PFSK-1 (cell line): ENCODE measurements around the gene CFD.

Source experiments
- FOXP2 ChIP-seq: optimal IDR thresholded peaks from 2 replicates; pipeline ENCODE3; 2011; ENCODE audit warnings: borderline replicate concordance, control low read depth, inconsistent platforms; ENCODE audit not compliant: insufficient read depth; ENCODE audit errors: extremely low read length, extremely low read depth
- POLR2AphosphoS5 ChIP-seq: IDR thresholded peaks from 2 replicates; pipeline ENCODE4 v1.6.1; 2012; ENCODE audit warnings: low read depth, mild to moderate bottlenecking, control low read depth, low read length, moderate library complexity
- SIN3A ChIP-seq: IDR thresholded peaks from 2 replicates; pipeline ENCODE4 v1.6.1; 2012; ENCODE audit warnings: mild to moderate bottlenecking, low read length, moderate library complexity, borderline replicate concordance; ENCODE audit not compliant: insufficient read depth
- TAF1 ChIP-seq: IDR thresholded peaks from 2 replicates; pipeline ENCODE4 v1.6.1; 2012; ENCODE audit warnings: low read length, control low read depth, borderline replicate concordance; ENCODE audit not compliant: insufficient read depth
- TF ChIP-seq, protein P1 (sequence below), 2 experiments: IDR thresholded peaks; 2 replicates each; pipeline versions ENCODE4 v1.6.1 to v1.8.0; 2011 to 2012; ENCODE audit warnings: low read depth in 2 of 2, low read length in 2 of 2, control low read depth in 1 of 2, inconsistent platforms in 1 of 2, mild to moderate bottlenecking in 1 of 2, moderate library complexity in 1 of 2; ENCODE audit not compliant: insufficient read depth in 1 of 2

Gene CFD

DNA sequence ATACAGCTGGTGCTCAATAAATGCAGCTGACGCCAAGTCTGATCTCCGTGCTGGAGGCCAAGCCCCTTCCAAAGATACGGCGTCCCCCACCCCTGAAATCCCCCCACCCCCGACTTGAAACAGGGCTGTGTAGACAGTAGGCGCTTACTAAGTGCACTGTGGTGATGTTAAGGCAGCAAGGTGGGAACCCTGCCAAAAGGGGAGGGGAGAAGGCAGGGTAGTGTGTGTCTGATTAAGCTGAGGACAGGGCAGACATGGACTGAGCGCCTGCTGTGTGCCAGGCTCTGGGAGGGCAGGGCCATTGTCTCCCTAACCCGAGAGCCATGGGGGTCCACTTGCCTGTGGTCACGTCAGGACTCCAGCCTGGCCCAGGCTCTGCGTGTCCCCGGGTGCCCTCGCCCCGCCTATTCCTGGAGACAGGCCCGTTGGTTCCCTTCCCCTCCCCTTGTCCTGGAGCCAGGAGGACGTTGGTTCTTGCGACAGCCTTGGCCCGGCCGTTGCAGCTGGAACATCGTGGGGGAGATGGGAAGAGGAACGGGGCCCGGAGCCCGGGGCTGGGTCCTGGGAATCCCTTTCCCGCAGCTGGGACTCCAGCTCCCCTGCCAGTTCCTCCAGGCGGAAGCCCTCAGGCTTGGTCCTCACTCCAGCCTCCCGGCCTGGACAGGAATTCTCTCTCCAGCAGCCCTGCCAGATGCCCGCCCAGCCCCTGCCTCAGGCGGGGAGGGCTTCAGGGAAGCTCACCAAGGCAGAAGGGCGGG lies 9.1 kb upstream of the CFD start:
- peak; percentile 54 for TF ChIP-seq FOXP2
- no peak for TF ChIP-seq TAF1

DNA sequence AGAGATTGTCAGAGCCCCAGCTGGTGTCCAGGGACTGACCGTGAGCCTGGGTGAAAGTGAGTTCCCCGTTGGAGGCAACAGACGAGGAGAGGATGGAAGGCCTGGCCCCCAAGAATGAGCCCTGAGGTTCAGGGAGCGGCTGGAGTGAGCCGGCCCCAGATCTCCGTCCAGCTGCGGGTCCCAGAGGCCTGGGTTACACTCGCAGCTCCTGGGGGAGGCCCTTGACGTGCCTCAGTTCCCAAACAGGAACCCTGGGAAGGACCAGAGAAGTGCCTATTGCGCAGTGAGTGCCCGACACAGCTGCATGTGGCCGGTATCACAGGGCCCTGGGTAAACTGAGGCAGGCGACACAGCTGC lies 8.5 kb upstream of the CFD start:
- TF ChIP-seq FOXP2 (no peak), SIN3A (no peak), TAF1 (no peak), POLR2AphosphoS5 (no peak)
- TF ChIP-seq, protein P1, sequence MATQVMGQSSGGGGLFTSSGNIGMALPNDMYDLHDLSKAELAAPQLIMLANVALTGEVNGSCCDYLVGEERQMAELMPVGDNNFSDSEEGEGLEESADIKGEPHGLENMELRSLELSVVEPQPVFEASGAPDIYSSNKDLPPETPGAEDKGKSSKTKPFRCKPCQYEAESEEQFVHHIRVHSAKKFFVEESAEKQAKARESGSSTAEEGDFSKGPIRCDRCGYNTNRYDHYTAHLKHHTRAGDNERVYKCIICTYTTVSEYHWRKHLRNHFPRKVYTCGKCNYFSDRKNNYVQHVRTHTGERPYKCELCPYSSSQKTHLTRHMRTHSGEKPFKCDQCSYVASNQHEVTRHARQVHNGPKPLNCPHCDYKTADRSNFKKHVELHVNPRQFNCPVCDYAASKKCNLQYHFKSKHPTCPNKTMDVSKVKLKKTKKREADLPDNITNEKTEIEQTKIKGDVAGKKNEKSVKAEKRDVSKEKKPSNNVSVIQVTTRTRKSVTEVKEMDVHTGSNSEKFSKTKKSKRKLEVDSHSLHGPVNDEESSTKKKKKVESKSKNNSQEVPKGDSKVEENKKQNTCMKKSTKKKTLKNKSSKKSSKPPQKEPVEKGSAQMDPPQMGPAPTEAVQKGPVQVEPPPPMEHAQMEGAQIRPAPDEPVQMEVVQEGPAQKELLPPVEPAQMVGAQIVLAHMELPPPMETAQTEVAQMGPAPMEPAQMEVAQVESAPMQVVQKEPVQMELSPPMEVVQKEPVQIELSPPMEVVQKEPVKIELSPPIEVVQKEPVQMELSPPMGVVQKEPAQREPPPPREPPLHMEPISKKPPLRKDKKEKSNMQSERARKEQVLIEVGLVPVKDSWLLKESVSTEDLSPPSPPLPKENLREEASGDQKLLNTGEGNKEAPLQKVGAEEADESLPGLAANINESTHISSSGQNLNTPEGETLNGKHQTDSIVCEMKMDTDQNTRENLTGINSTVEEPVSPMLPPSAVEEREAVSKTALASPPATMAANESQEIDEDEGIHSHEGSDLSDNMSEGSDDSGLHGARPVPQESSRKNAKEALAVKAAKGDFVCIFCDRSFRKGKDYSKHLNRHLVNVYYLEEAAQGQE (IDR thresholded peaks at IDR 0.05; ENCODE audit: insufficient read depth in 1 of 2, low read depth in 2 of 2, low read length in 2 of 2): no peak

DNA sequence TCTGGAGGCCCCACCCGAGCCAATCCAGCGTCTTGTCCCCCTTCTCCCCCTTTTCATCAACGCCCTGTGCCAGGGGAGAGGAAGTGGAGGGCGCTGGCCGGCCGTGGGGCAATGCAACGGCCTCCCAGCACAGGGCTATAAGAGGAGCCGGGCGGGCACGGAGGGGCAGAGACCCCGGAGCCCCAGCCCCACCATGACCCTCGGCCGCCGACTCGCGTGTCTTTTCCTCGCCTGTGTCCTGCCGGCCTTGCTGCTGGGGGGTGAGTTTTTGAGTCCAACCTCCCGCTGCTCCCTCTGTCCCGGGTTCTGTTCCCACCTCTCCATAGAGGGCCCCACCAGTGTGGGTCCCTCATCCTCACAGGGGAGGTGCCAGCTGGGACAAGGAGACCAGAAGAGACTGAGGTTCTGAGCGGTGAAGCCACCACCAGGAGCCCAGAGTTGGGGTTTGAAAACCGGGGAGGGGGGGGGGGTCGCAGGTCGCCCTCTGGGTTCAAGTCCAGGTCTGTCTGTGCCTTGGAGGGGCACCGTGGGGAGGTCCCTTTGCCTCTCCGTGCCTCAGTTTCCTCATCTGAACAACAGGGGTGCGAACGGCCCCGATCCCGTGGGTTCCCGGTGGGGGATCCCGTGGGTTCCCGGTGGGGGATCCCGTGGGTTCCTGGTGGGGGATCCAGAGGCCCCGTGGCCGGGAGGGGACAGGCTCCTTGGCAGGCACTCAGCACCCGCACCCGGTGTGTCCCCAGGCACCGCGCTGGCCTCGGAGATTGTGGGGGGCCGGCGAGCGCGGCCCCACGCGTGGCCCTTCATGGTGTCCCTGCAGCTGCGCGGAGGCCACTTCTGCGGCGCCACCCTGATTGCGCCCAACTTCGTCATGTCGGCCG lies 7.1 kb upstream of the CFD start, which contains the start of gene ELANE:
ELANE (plus strand) TSS at position 168 of the 878 bp plus-strand sequence; CDS start at position 194, 26 bp downstream.
- TF ChIP-seq FOXP2 (no peak), TAF1 (no peak), SIN3A (no peak), POLR2AphosphoS5 (no peak)
- TF ChIP-seq, protein P1 (IDR thresholded peaks at IDR 0.05; ENCODE audit: insufficient read depth in 1 of 2, low read depth in 2 of 2, low read length in 2 of 2): no peak

DNA sequence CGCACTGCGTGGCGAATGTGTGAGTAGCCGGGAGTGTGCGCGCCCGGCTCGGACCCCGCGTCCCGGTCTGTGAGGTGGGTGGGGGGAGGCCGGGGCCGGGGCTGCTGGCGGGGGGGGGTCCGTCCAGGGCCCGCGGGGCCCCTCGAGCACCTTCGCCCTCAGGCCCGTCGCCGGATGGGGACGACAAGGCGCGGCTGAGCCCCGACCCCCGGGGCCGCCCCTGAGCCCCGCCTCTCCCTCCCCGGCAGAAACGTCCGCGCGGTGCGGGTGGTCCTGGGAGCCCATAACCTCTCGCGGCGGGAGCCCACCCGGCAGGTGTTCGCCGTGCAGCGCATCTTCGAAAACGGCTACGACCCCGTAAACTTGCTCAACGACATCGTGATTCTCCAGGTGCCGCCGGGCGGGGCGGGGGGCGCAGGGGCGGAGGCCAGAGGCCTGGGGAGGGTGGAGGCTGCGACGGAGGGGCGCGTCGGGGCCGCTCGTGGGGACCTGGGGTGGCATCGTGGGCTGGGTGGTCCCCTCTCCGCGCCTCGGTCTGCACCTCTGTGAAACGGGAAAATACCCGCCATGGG lies 6.4 kb upstream of the CFD start:
- TF ChIP-seq SIN3A (no peak), FOXP2 (no peak), POLR2AphosphoS5 (no peak), TAF1 (no peak)
- TF ChIP-seq, protein P1 (IDR thresholded peaks at IDR 0.05; ENCODE audit: insufficient read depth in 1 of 2, low read depth in 2 of 2, low read length in 2 of 2): no peak

DNA sequence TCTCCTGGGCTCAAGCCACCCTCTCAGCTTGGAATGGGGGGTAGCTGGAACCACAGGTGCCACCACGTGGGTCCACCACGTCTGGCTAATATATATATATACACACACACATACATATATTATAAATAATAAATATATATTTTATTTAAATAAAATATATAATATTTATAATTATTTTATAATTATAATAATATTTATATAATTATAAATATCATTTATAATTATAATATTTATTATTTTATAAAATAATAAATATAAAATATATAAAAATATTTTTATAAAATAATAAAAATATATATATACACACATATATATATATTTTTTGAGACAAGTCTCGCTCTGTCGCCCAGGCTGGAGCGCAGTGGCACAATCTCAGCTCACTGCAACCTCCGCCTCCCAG lies 4.9 kb upstream of the CFD start:
- TF ChIP-seq SIN3A (no peak), FOXP2 (no peak), POLR2AphosphoS5 (no peak), TAF1 (no peak)
- TF ChIP-seq, protein P1 (IDR thresholded peaks at IDR 0.05; ENCODE audit: insufficient read depth in 1 of 2, low read depth in 2 of 2, low read length in 2 of 2): no peak
